WTC11 (cell line): Measurements from ENCODE around the gene ZNF445. TPM values are rescaled to one million over a fixed set of nuclear protein-coding genes. Genes with fewer than 3 reads are reported as not detected.

Experiments used
- ATAC-seq: fragments of 200-7000 bp; cut with Tn5 transposase; 2 replicates; pipeline ENCODE4 v1.10.0; 2021; ENCODE audit warnings: mild to moderate bottlenecking, moderate library complexity
- CTCF ChIA-PET: fragments of 300-600 bp; sonication (Branson Sonifier 250); formaldehyde crosslinking; loops from one replicate; lab custom pipeline; 2021; ENCODE audit warnings: antibody characterized with exemption; lab: Charles Lee
- POLR2A ChIA-PET: fragments of 350-600 bp; sonication (Branson Sonifier 250); formaldehyde crosslinking; loops from one replicate; lab custom pipeline; 2021; ENCODE audit warnings: antibody characterized with exemption; lab: Charles Lee
- DNase-seq: peaks from one replicate; pipeline ENCODE4 v3.0.0; 2021; ENCODE audit warnings: low spot score
- H3K27ac Mint-ChIP-seq: 2 replicates; pipeline ENCODE4 v1.8.0; 2021; ENCODE audit warnings: mixed read lengths
- H3K27me3 Mint-ChIP-seq: 2 replicates; pipeline ENCODE4 v1.8.0; 2021; ENCODE audit warnings: low read depth, mild to moderate bottlenecking, moderate library complexity, mixed read lengths
- H3K36me3 Mint-ChIP-seq: 2 replicates; pipeline ENCODE4 v1.8.0; 2021; ENCODE audit warnings: mixed read lengths
- H3K4me1 Mint-ChIP-seq: 2 replicates; pipeline ENCODE4 v1.8.0; 2022; ENCODE audit warnings: mixed read lengths
- H3K4me3 Mint-ChIP-seq: 2 replicates; pipeline ENCODE4 v1.8.0; 2021; ENCODE audit warnings: mild to moderate bottlenecking, moderate library complexity, mixed read lengths
- H3K9me3 Mint-ChIP-seq: 2 replicates; pipeline ENCODE4 v1.8.0; 2021; ENCODE audit warnings: mixed read lengths
- ATF2 ChIP-seq: sonication (generic); formaldehyde crosslinking; IDR thresholded peaks from 2 replicates; pipeline ENCODE4 v1.8.1; 2022; ENCODE audit warnings: low read depth, missing genetic modification reagents, borderline replicate concordance
- E2F5 ChIP-seq: sonication (generic); formaldehyde crosslinking; IDR thresholded peaks from 2 replicates; pipeline ENCODE4 v1.8.1; 2022; ENCODE audit warnings: mild to moderate bottlenecking, moderate library complexity, missing genetic modification reagents
- GABPB1 ChIP-seq: sonication (generic); formaldehyde crosslinking; IDR thresholded peaks from 2 replicates; pipeline ENCODE4 v1.8.1; 2023; ENCODE audit warnings: mild to moderate bottlenecking, missing genetic modification reagents
- IRF1 ChIP-seq: sonication (generic); formaldehyde crosslinking; IDR thresholded peaks from 2 replicates; pipeline ENCODE4 v1.8.0; 2023; ENCODE audit warnings: missing genetic modification reagents
- IRF2 ChIP-seq: sonication (generic); formaldehyde crosslinking; IDR thresholded peaks from 2 replicates; pipeline ENCODE4 v1.8.0; 2022; ENCODE audit warnings: low read depth, missing genetic modification reagents, borderline replicate concordance
- MLX ChIP-seq: sonication (generic); formaldehyde crosslinking; IDR thresholded peaks from 2 replicates; pipeline ENCODE4 v1.8.1; 2023; ENCODE audit warnings: mild to moderate bottlenecking, missing genetic modification reagents, moderate library complexity
- MXD4 ChIP-seq: fragments of 250-450 bp; sonication (Bioruptor Pico); IDR thresholded peaks from 2 replicates; pipeline ENCODE4 v1.8.0; 2021; ENCODE audit warnings: mild to moderate bottlenecking, moderate library complexity, borderline replicate concordance
- MYBL2 ChIP-seq: sonication (generic); formaldehyde crosslinking; IDR thresholded peaks from 2 replicates; pipeline ENCODE4 v1.8.1; 2023; ENCODE audit warnings: mild to moderate bottlenecking, moderate library complexity, missing genetic modification reagents
- NFATC4 ChIP-seq: fragments of 250-450 bp; sonication (Bioruptor Pico); IDR thresholded peaks from 2 replicates; pipeline ENCODE4 v1.9.0; 2021; ENCODE audit warnings: mild to moderate bottlenecking
- NR2C2 ChIP-seq: sonication (generic); formaldehyde crosslinking; IDR thresholded peaks from 2 replicates; pipeline ENCODE4 v1.8.0; 2022; ENCODE audit warnings: mild to moderate bottlenecking, missing genetic modification reagents
- OVOL2 ChIP-seq: fragments of 250-450 bp; sonication (Bioruptor Pico); IDR thresholded peaks from 2 replicates; pipeline ENCODE4 v1.9.0; 2021; ENCODE audit warnings: mild to moderate bottlenecking, borderline replicate concordance
- RORB ChIP-seq: fragments of 250-450 bp; sonication (Bioruptor Pico); IDR thresholded peaks from 2 replicates; pipeline ENCODE4 v1.9.0; 2021; ENCODE audit warnings: mild to moderate bottlenecking
- SMAD4 ChIP-seq: sonication (generic); formaldehyde crosslinking; IDR thresholded peaks from 2 replicates; pipeline ENCODE4 v1.8.0; 2022; ENCODE audit warnings: mild to moderate bottlenecking, missing genetic modification reagents
- SP1 ChIP-seq: sonication (generic); formaldehyde crosslinking; conservative IDR thresholded peaks from 2 replicates; pipeline ENCODE4 v1.8.1; 2022; ENCODE audit warnings: missing genetic modification reagents
- TCF7 ChIP-seq: sonication (generic); formaldehyde crosslinking; IDR thresholded peaks from 2 replicates; pipeline ENCODE4 v1.8.0; 2022; ENCODE audit warnings: mild to moderate bottlenecking, low read depth, missing genetic modification reagents, moderate library complexity
- TEAD1 ChIP-seq: sonication (generic); formaldehyde crosslinking; IDR thresholded peaks from 2 replicates; pipeline ENCODE4 v1.8.0; 2022; ENCODE audit warnings: mild to moderate bottlenecking, missing genetic modification reagents
- USF1 ChIP-seq: sonication (generic); formaldehyde crosslinking; IDR thresholded peaks from 2 replicates; pipeline ENCODE4 v1.8.0; 2022; ENCODE audit warnings: mild to moderate bottlenecking, missing genetic modification reagents
- ZBTB43 ChIP-seq: sonication (generic); formaldehyde crosslinking; IDR thresholded peaks from 2 replicates; pipeline ENCODE4 v1.8.1; 2023; ENCODE audit warnings: mild to moderate bottlenecking, missing genetic modification reagents
- ZNF121 ChIP-seq: sonication (generic); formaldehyde crosslinking; IDR thresholded peaks from 2 replicates; pipeline ENCODE4 v1.8.0; 2023; ENCODE audit warnings: missing genetic modification reagents
- ZNF423 ChIP-seq: fragments of 250-450 bp; sonication (Bioruptor Pico); IDR thresholded peaks from 2 replicates; pipeline ENCODE4 v2.1.2; 2022; ENCODE audit warnings: mild to moderate bottlenecking, moderate library complexity
- ZNF671 ChIP-seq: fragments of 250-450 bp; sonication (Bioruptor Pico); IDR thresholded peaks from 2 replicates; pipeline ENCODE4 v1.8.0; 2021; ENCODE audit warnings: mild to moderate bottlenecking
- total RNA-seq: library from RNA; stranded (reverse); gene quantifications from 3 replicates; pipeline ENCODE4 v1.2.3, GENCODE V29; 2021
- TF ChIP-seq, protein P1 (sequence below): sonication (generic); formaldehyde crosslinking; IDR thresholded peaks from 2 replicates; pipeline ENCODE4 v1.8.1; 2022; ENCODE audit warnings: low read depth, mild to moderate bottlenecking, moderate library complexity, missing genetic modification reagents, borderline replicate concordance
- TF ChIP-seq, protein P2 (sequence below): sonication (generic); formaldehyde crosslinking; IDR thresholded peaks from 2 replicates; pipeline ENCODE4 v1.8.0; 2022; ENCODE audit warnings: mild to moderate bottlenecking, missing genetic modification reagents
- TF ChIP-seq, protein P3 (sequence below): sonication (generic); formaldehyde crosslinking; conservative IDR thresholded peaks from 2 replicates; pipeline ENCODE4 v1.8.1; 2022; ENCODE audit warnings: mild to moderate bottlenecking, missing genetic modification reagents

The ZNF445 gene
- total RNA-seq, 1 experiment from 2014 or later: 20.3 TPM

DNA sequence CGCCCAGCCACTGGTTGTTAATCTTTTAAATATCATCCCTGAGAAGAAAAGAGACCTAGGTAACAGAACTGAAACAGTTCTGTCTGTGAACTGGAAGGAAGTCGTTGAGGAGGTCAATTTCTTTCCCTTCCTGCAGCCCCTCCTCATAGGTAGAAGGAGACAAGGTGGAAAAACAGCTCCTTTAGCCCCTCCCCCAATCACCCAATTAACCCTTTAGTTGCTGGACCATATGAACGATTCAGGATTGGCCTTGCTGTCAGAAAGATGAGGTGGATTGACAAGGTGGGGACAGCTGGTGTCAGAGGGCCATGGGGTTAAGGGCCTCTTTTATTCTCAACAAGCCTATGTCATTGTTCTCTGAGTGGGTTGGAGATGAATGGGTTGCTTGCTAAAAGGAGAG, 36.0 kb upstream of the ZNF445 start:
- peak overlapping the region; percentile 40; the same call in 1 of the 2 replicates for H3K4me3 Mint-ChIP-seq
- CTCF ChIA-PET: no interaction called here
- POLR2A ChIA-PET: no interaction called here
- peaks cover 26% of the 10 kb centered on the region for H3K4me1 Mint-ChIP-seq
- peak; percentile 35 for ATAC-seq
- no peaks in the 10 kb centered on the region for H3K9me3 Mint-ChIP-seq
- DNase-seq: no peak
- TF ChIP-seq, protein P1, sequence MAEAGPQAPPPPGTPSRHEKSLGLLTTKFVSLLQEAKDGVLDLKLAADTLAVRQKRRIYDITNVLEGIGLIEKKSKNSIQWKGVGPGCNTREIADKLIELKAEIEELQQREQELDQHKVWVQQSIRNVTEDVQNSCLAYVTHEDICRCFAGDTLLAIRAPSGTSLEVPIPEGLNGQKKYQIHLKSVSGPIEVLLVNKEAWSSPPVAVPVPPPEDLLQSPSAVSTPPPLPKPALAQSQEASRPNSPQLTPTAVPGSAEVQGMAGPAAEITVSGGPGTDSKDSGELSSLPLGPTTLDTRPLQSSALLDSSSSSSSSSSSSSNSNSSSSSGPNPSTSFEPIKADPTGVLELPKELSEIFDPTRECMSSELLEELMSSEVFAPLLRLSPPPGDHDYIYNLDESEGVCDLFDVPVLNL: no peak
- TF ChIP-seq MLX (no peak), RORB (CRISPR knock-in tag) (no peak), ZNF671 (CRISPR knock-in tag) (no peak), ZBTB43 (CRISPR knock-in tag) (no peak), E2F5 (CRISPR knock-in tag) (no peak), IRF2 (CRISPR knock-in tag) (no peak), OVOL2 (CRISPR knock-in tag) (no peak), MXD4 (CRISPR knock-in tag) (no peak), GABPB1 (CRISPR knock-in tag) (no peak), NR2C2 (CRISPR knock-in tag) (no peak), ZNF423 (CRISPR knock-in tag) (no peak), TCF7 (CRISPR knock-in tag) (no peak), USF1 (no peak), TEAD1 (CRISPR knock-in tag) (no peak)
- TF ChIP-seq, protein P2, sequence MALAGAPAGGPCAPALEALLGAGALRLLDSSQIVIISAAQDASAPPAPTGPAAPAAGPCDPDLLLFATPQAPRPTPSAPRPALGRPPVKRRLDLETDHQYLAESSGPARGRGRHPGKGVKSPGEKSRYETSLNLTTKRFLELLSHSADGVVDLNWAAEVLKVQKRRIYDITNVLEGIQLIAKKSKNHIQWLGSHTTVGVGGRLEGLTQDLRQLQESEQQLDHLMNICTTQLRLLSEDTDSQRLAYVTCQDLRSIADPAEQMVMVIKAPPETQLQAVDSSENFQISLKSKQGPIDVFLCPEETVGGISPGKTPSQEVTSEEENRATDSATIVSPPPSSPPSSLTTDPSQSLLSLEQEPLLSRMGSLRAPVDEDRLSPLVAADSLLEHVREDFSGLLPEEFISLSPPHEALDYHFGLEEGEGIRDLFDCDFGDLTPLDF (CRISPR knock-in tag): no peak
- peak overlapping the region; percentile 72; the same call in 1 of the 2 replicates for H3K27ac Mint-ChIP-seq
- no peaks in the 10 kb centered on the region for H3K36me3 Mint-ChIP-seq
- peaks cover 3% of the 10 kb centered on the region; the same call in 1 of the 2 replicates for H3K27me3 Mint-ChIP-seq

DNA sequence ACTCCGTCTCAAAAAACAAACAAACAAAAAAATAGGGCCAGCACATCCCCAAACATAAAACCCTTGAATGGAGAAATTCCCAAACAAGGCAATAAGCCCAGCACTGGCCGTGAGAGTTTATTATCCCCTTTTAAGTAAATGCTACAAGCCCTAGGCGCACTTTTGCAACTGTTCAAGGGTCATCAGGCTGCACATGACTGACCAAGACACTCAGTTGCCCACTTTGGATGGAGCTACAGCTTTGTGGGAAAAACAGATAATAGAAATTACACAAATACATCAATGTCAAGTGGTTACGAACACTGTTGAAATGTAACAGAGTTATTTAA, 33.7 kb upstream of the ZNF445 start:
- H3K36me3 Mint-ChIP-seq: peaks cover 5% of the 10 kb centered on the region; the same call in 1 of the 2 replicates
- peaks cover 3% of the 10 kb centered on the region; the same call in 1 of the 2 replicates for H3K27me3 Mint-ChIP-seq
- H3K9me3 Mint-ChIP-seq: no peaks in the 10 kb centered on the region
- peaks cover 42% of the 10 kb centered on the region for H3K4me1 Mint-ChIP-seq
- CTCF ChIA-PET: interaction anchor here (0.9 to 1.0 kb wide), 2 partner anchors 150 to 188 kb away, joined by 3 read pairs; no protein-coding TSS in a partner anchor
- H3K27ac Mint-ChIP-seq: no peak overlapping the region
- POLR2A ChIA-PET: interaction anchor here (0.9 to 2.0 kb wide), 3 partner anchors 8 to 173 kb away, joined by 3 to 8 read pairs (median 3); partner anchors contain the start of gene TCAIM
- DNase-seq (no peak), ATAC-seq (no peak)
- peak overlapping the region; percentile 93 for H3K4me3 Mint-ChIP-seq
- TF ChIP-seq, protein P2 (CRISPR knock-in tag): no peak
- TF ChIP-seq MYBL2 (CRISPR knock-in tag) (no peak), ZNF121 (CRISPR knock-in tag) (no peak), NFATC4 (no peak), IRF1 (CRISPR knock-in tag) (no peak), MXD4 (CRISPR knock-in tag) (no peak), SMAD4 (CRISPR knock-in tag) (no peak), ATF2 (CRISPR knock-in tag) (no peak), SP1 (CRISPR knock-in tag) (no peak), USF1 (no peak)
- TF ChIP-seq, protein P3, sequence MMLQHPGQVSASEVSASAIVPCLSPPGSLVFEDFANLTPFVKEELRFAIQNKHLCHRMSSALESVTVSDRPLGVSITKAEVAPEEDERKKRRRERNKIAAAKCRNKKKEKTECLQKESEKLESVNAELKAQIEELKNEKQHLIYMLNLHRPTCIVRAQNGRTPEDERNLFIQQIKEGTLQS (CRISPR knock-in tag): no peak
